NT2/D1 (cell line): ENCODE measurements around the gene HUNK.

ENCODE experiments used
- DNase-seq: peaks from one replicate; pipeline ENCODE4 v3.0.0-alpha.2; 2011; ENCODE audit warnings: low read depth, low spot score
- H3K27me3 ChIP-seq: 2 replicates; pipeline ENCODE4 v1.6.0; 2011; ENCODE audit warnings: mild to moderate bottlenecking; ENCODE audit not compliant: insufficient read length, insufficient read depth
- H3K36me3 ChIP-seq: 2 replicates; pipeline ENCODE4 v1.6.1; 2011; ENCODE audit warnings: mild to moderate bottlenecking, low read length, mixed read lengths; ENCODE audit not compliant: insufficient read depth, insufficient read length
- H3K4me1 ChIP-seq: 2 replicates; pipeline ENCODE4 v1.5.1; 2011; ENCODE audit not compliant: insufficient read depth, insufficient read length
- H3K4me3 ChIP-seq: 2 replicates; pipeline ENCODE4 v1.5.1; 2011; ENCODE audit warnings: low read depth; ENCODE audit not compliant: insufficient read length
- H3K9ac ChIP-seq: 2 replicates; pipeline ENCODE4 v1.6.0; 2011; ENCODE audit warnings: low read depth; ENCODE audit not compliant: insufficient read length
- H3K9me3 ChIP-seq: 2 replicates; pipeline ENCODE4 v1.5.1; 2011; ENCODE audit warnings: mild to moderate bottlenecking, low read length; ENCODE audit not compliant: insufficient read depth
- SUZ12 ChIP-seq: IDR thresholded peaks from 2 replicates; pipeline ENCODE4 v1.6.1; 2011; ENCODE audit not compliant: insufficient read length, insufficient read depth; ENCODE audit errors: extremely low read depth
- YY1 ChIP-seq: IDR thresholded peaks from 2 replicates; pipeline ENCODE4 v1.6.1; 2011; ENCODE audit not compliant: insufficient read length, insufficient read depth
- ZNF274 ChIP-seq: IDR thresholded peaks from 2 replicates; pipeline ENCODE4 v1.6.1; 2011; ENCODE audit warnings: mild to moderate bottlenecking, low read depth, low read length

The HUNK gene

DNA sequence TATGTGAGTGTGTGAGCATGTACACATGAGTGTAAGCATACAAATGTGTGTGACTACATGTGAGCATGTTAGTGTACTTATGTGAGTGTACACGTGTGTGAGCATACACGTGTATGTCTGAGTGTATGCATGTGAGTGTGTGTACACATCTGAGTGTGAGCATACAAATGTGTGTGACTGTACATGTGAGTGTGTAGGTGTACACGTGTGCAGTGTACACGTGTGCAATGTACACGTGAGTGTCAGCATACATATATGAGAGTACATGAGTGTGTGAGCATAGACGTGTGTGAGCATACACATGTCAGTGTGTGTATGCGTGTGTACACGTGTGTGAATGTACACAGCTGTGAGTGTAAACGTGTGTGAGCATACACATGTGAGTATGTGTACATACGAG lies 170.6 kb downstream of the HUNK start:
- Histone ChIP-seq H3K4me1 (peaks cover 3% of the 10 kb centered on the region), H3K9ac (no peak overlapping the region), H3K27me3 (no peaks in the 10 kb centered on the region), H3K4me3 (no peak overlapping the region), H3K36me3 (no peaks in the 10 kb centered on the region), H3K9me3 (peaks cover 6% of the 10 kb centered on the region; the same call in 1 of the 2 replicates)
- no peak for DNase-seq
- TF ChIP-seq ZNF274 = no peak
- no peak for TF ChIP-seq YY1
- no peak for TF ChIP-seq SUZ12

DNA sequence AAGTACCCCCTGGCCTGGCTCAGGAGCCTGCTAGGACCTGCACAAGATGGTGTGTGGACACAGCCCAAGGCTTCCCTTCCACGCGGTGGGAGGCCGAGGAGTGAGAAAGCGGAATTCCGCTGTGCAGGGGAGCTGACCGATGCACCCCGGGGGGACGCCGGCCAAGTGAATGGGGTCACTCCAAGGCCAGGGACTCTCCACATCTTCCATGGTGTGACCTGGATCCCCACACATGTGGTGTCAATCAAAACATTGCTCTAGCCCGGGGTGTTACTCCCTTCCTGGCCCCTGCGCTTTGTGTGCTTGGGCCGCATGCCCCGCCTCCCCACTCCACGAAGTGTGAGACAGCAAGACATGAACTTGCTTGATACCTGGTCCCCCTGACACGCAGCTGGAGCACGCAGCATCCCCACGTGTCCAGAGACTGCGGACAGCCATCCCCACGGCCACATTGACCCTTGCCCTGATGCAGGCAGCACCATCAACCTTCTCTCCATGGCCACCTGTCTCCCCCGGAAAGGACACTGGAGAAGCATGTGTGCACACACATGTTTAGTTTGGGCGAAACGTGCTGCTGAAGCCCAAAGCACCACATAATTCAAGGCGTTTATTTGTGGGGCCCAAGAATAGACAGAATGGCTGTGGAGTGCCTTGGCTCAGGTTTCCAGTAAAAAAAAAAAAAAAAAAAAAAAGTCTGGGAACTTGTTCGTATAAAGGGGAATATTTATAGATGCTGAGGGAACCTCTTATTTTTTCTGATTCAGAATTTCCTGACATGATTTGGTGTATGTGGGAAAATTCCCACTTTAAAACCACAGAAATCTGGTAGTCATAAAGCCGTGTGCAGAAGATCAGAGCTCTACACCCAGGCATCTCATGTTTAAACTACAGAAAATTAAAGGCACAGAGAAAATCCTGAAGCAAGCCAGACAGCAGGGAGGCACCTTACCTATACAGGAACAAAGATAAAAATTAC lies 171.7 kb downstream of the HUNK start:
- peaks cover 8% of the 10 kb centered on the region for H3K4me1 ChIP-seq
- H3K9me3 ChIP-seq = peaks cover 6% of the 10 kb centered on the region; the same call in 1 of the 2 replicates
- no peaks in the 10 kb centered on the region for H3K27me3 ChIP-seq
- no peak for TF ChIP-seq YY1
- TF ChIP-seq ZNF274 = no peak
- TF ChIP-seq SUZ12 = no peak
- no peaks in the 10 kb centered on the region for H3K36me3 ChIP-seq
- no peak overlapping the region for H3K4me3 ChIP-seq
- no peak for DNase-seq
- no peak overlapping the region for H3K9ac ChIP-seq

DNA sequence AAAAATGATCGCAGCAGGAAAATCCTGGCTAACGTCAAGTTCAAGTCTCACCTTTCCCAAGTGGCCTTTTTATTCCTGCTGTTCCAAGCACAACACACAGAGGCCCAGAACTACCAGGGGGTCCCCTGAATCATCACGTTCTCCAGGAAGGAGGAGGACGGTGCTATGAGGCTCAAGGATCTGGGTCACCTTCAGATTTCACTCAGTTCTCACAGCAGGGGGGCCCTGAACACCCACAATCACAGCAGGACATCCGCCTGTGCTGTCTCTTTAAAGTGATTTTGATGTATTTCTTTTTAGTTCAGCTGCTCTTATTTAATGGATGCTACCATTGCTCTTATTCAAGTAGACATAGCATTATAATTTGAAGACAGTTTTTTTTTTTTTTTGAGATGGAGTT lies 173.4 kb downstream of the HUNK start:
- no peaks in the 10 kb centered on the region for H3K36me3 ChIP-seq
- TF ChIP-seq SUZ12 (no peak), ZNF274 (no peak), YY1 (no peak)
- peaks cover 6% of the 10 kb centered on the region; the same call in 1 of the 2 replicates for H3K9me3 ChIP-seq
- no peaks in the 10 kb centered on the region for H3K27me3 ChIP-seq
- H3K4me1 ChIP-seq = peaks cover 8% of the 10 kb centered on the region
- H3K9ac ChIP-seq = no peak overlapping the region
- H3K4me3 ChIP-seq = no peak overlapping the region
- DNase-seq = no peak

DNA sequence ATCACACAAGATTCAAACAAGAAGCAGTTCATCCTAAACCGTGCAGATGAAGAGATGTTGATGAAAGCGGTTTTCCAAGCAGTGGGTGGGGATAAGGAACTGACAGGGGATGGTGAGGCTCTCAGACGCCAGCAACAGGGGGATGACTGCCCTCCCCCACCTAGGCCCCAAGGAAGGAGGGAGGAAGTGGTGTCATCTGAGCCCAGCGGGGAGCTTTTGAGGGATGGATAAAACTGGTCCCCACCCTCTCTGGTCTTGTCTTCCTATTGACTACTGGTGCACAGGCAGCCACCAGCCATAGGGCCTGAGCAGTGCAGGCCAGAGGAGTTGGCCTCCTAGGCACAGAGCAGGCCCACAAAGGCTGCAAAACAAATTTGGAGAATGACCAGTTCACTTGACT lies 175.5 kb downstream of the HUNK start:
- Histone ChIP-seq H3K36me3 (no peaks in the 10 kb centered on the region), H3K27me3 (no peaks in the 10 kb centered on the region), H3K4me3 (no peak overlapping the region), H3K9me3 (peaks cover 12% of the 10 kb centered on the region; the same call in 1 of the 2 replicates), H3K9ac (no peak overlapping the region), H3K4me1 (peaks cover 8% of the 10 kb centered on the region)
- DNase-seq = peak; percentile 36
- TF ChIP-seq SUZ12 (no peak), YY1 (no peak), ZNF274 (no peak)
